Measurements from ENCODE around the gene CCDC187. TPM values are rescaled to one million over a fixed set of nuclear protein-coding genes. Genes with fewer than 3 reads are reported as not detected.

The CCDC187 gene
- total and polyA plus RNA-seq, 2 of the 8 experiments (the other 6 are each of a cell fraction or from before 2014, with no cell fraction given), result 0.02 TPM; not detected in 1

DNA sequence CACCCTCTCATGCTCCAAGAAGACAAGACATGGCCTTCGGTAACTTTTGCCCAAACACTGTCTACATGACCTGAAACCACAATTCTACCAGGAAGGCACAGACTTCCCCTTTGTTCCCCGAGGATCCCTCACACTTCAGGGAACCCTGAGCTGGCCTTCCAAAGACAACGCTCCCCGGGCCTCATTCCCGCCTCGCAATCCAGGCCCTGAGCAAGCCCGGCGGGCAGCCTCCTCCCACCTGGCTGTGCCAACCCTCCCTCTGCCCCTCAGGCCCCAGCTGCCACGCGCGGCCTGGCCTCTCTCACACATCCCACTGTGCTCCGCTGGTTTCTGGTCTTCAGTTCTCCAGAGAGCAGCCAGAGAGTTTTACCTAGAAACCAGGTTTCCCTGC, 65.6 kb downstream of the CCDC187 start:
- no peak overlapping the region for H2BK20ac ChIP-seq (ENCODE audit: low read length)
- H3K4me3 ChIP-seq (ENCODE audit: extremely low read depth in 1 of 4, insufficient read depth in 2 of 4, low read depth in 3 of 4, low read length in 4 of 4), result no peak overlapping the region
- no peak overlapping the region for H3K27ac ChIP-seq (ENCODE audit: low read depth, low read length)
- no peak overlapping the region for H3K4me2 ChIP-seq (ENCODE audit: insufficient read depth in 1 of 2, low read depth in 2 of 2, low read length in 2 of 2)
- 91% methylated on average over 12 of the region's 12 CpGs; no CpG with 5 or more reads in 1 of the 2 experiments for WGBS, 2 experiments (ENCODE audit: extremely low coverage in 1 of 2, insufficient coverage in 1 of 2, insufficient read length in 1 of 2, insufficient replicate concordance in 2 of 2, low coverage in 1 of 2, low lambda C conversion rate in 2 of 2, missing lambda C conversion rate in 1 of 2)
- H3K23ac ChIP-seq (ENCODE audit: insufficient read length), result no peak overlapping the region
- H3K56ac ChIP-seq (replicated peaks; ENCODE audit: insufficient read length, low read depth, low read length), result no peak overlapping the region
- CTCF ChIA-PET (ENCODE audit: partially characterized antibody), result interaction anchor here (0.7 to 1.8 kb wide), 4 partner anchors 11 to 31 kb away, joined by 3 to 10 read pairs (median 3); no protein-coding TSS in a partner anchor
- DNase-seq (ENCODE audit: low read depth in 1 of 2, low spot score in 2 of 2), result no peak
- H3K4me1 ChIP-seq (replicated peaks in 1 of 4; ENCODE audit: control insufficient read depth in 3 of 4, insufficient read depth in 4 of 4, low read length in 3 of 4), result peaks cover 0 to under 1% (median under 1%) of the 10 kb centered on the region in 4 experiments; a peak in 4 of 7 replicates
- H2BK15ac ChIP-seq (ENCODE audit: low read length), result no peak overlapping the region
- peaks cover 0 to 14% (median 4%) of the 10 kb centered on the region in 4 experiments; a peak in 3 of 8 replicates for H3K36me3 ChIP-seq (ENCODE audit: control insufficient read depth in 2 of 4, insufficient read depth in 4 of 4, low read length in 3 of 4)
- H2BK120ac ChIP-seq (replicated peaks; ENCODE audit: low read depth, low read length), result no peak overlapping the region
- H3K79me1 ChIP-seq (ENCODE audit: low read depth, low read length), result peaks cover 32% of the 10 kb centered on the region
- no peak overlapping the region for H3K18ac ChIP-seq (ENCODE audit: extremely low read depth, low read length)
- no peak overlapping the region for H3K14ac ChIP-seq (ENCODE audit: insufficient read length)
- no peak overlapping the region for H2AK5ac ChIP-seq (ENCODE audit: low read depth, low read length)
- H4K91ac ChIP-seq (replicated peaks; ENCODE audit: insufficient read length, low read length), result no peak overlapping the region
- no peak overlapping the region for H4K5ac ChIP-seq (ENCODE audit: insufficient read length, low read depth, low read length)
- H3K23me2 ChIP-seq (ENCODE audit: low read depth, low read length), result no peaks in the 10 kb centered on the region
- H2BK5ac ChIP-seq (ENCODE audit: low read depth, low read length), result peak overlapping the region; percentile 66; the same call in 1 of the 2 replicates
- no peak overlapping the region for H3K9ac ChIP-seq (replicated peaks in 1 of 4; ENCODE audit: extremely low read depth in 1 of 4, low read depth in 3 of 4, low read length in 3 of 4)
- peaks cover 22 to 34% of the 10 kb centered on the region in 2 experiments for H4K20me1 ChIP-seq (replicated peaks in 1 of 2; ENCODE audit: control insufficient read depth in 1 of 2, insufficient read depth in 2 of 2, low read length in 2 of 2)
- H3K9me3 ChIP-seq (ENCODE audit: insufficient read depth in 2 of 2, low read depth in 1 of 2, low read length in 1 of 2), result no peaks in the 10 kb centered on the region
- POLR2A ChIA-PET (ENCODE audit: partially characterized antibody), result no interaction called here
- no peak for FAIRE-seq
- H4K8ac ChIP-seq (ENCODE audit: extremely low read depth, insufficient read depth, low read length), result no peak overlapping the region
- H2AFZ ChIP-seq (ENCODE audit: low read length), result no peak overlapping the region
- H3K4ac ChIP-seq (replicated peaks; ENCODE audit: insufficient read length, low read depth, low read length), result no peak overlapping the region
- peaks cover 11 to 83% of the 10 kb centered on the region in 2 experiments for H3K79me2 ChIP-seq (ENCODE audit: control insufficient read depth in 1 of 2, insufficient read depth in 2 of 2, low read length in 2 of 2)
- H3K27me3 ChIP-seq (replicated peaks in 1 of 4; ENCODE audit: control insufficient read depth in 3 of 4, extremely low read depth in 1 of 4, insufficient read depth in 3 of 4, low read length in 3 of 4), result no peaks in the 10 kb centered on the region
- no peak overlapping the region for H2BK12ac ChIP-seq (ENCODE audit: low read depth, low read length)
- TF ChIP-seq KDM5A (IDR thresholded peaks at IDR 0.05; ENCODE audit: low read length) (no peak), BRCA1 (IDR thresholded peaks at IDR 0.05; ENCODE audit: low read depth, low read length) (no peak), MAX (IDR thresholded peaks at IDR 0.05) (no peak), POLR2AphosphoS5 (IDR thresholded peaks at IDR 0.05; ENCODE audit: low read depth, low read length) (no peak), CHD1 (IDR thresholded peaks at IDR 0.05; ENCODE audit: low read depth, low read length) (no peak), SRF (IDR thresholded peaks at IDR 0.05; ENCODE audit: low read depth, low read length) (no peak), TAF1 (IDR thresholded peaks at IDR 0.05; ENCODE audit: low read depth, low read length) (no peak), GABPA (IDR thresholded peaks at IDR 0.05; ENCODE audit: borderline replicate concordance, insufficient read depth, low read length) (no peak), USF2 (IDR thresholded peaks at IDR 0.05; ENCODE audit: low read length) (no peak), SIRT6 (IDR thresholded peaks at IDR 0.05; ENCODE audit: low read length) (no peak), CEBPB (IDR thresholded peaks at IDR 0.05; ENCODE audit: low read depth, low read length) (no peak)
- TF ChIP-seq, protein P1, sequence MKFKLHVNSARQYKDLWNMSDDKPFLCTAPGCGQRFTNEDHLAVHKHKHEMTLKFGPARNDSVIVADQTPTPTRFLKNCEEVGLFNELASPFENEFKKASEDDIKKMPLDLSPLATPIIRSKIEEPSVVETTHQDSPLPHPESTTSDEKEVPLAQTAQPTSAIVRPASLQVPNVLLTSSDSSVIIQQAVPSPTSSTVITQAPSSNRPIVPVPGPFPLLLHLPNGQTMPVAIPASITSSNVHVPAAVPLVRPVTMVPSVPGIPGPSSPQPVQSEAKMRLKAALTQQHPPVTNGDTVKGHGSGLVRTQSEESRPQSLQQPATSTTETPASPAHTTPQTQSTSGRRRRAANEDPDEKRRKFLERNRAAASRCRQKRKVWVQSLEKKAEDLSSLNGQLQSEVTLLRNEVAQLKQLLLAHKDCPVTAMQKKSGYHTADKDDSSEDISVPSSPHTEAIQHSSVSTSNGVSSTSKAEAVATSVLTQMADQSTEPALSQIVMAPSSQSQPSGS (IDR thresholded peaks at IDR 0.05; ENCODE audit: low read length), result no peak
